Sigmoid colon (tissue), 7 donors: ENCODE data around the gene LRFN2. TPM values are rescaled to one million over a fixed set of nuclear protein-coding genes. Genes with fewer than 3 reads are reported as not detected.

Experiments used
- DNase-seq: peaks from one replicate; pipeline ENCODE4 v3.0.0-alpha.2; 2019
- H3K27ac ChIP-seq, 4 donors: fragments of 200-600 bp; sonication (generic); one replicate each; pipeline ENCODE4 v1.5.1; 2016 to 2019; ENCODE audit warnings: mild to moderate bottlenecking in 1 of 4
- H3K27me3 ChIP-seq, 3 donors: fragments of 200-600 bp; sonication (generic); one replicate each; pipeline ENCODE4 v1.5.1; 2019; ENCODE audit warnings: mild to moderate bottlenecking in 1 of 3
- H3K36me3 ChIP-seq, 4 donors: fragments of 200-600 bp; sonication (generic); one replicate each; pipeline ENCODE4 v1.5.1; 2016 to 2019
- H3K4me1 ChIP-seq, 4 donors: fragments of 200-600 bp; sonication (generic); one replicate each; pipeline ENCODE4 v1.5.1; 2017 to 2019
- H3K4me3 ChIP-seq, 4 donors: fragments of 200-600 bp; sonication (generic); one replicate each; pipeline ENCODE4 v1.5.1; 2017 to 2019; ENCODE audit warnings: mild to moderate bottlenecking in 2 of 4, moderate library complexity in 1 of 4
- H3K9me3 ChIP-seq, 4 donors: fragments of 200-600 bp in 3 of 4; sonication (generic) in 3 of 4; one replicate each; pipeline versions ENCODE4 v1.5.1 to v1.6.1; 2013 to 2019
- EP300 ChIP-seq, 4 donors: sonication (generic); formaldehyde crosslinking; IDR thresholded peaks; one replicate each; pipeline ENCODE4 v1.6.1; 2017; ENCODE audit warnings: antibody characterized with exemption in 4 of 4
- POLR2A ChIP-seq, 2 donors: fragments of 450-650 bp; IDR thresholded peaks; one replicate each; pipeline ENCODE4 v1.6.1; 2016; ENCODE audit warnings: antibody characterized with exemption in 2 of 2, mild to moderate bottlenecking in 2 of 2, moderate library complexity in 2 of 2
- POLR2AphosphoS5 ChIP-seq, 4 donors: sonication (generic); formaldehyde crosslinking; IDR thresholded peaks; one replicate each; pipeline ENCODE4 v1.6.1; 2017; ENCODE audit warnings: antibody characterized with exemption in 4 of 4
- WGBS, 2 donors: extraction: QIAGEN DNeasy Blood & Tissue Kit; methylation state at CpG; one replicate each; pipeline ENCODE4 v1.1.7; 2013; 5-methylcytosine and 5-hydroxymethylcytosine counted together
- intact Hi-C: fragments of 100-400 bp; cut with DNase I; formaldehyde crosslinking; loops from one replicate; pipeline ENCODE4 v1.15.1; 2023
- polyA plus RNA-seq, 3 donors: library from polyadenylated mRNA; stranded (reverse); fragments of 200-250 nt; gene quantifications; one replicate each; pipeline ENCODE4 v1.2.3, GENCODE V29; 2013
- total RNA-seq, 4 donors: library from RNA; depleted of rRNA; stranded (reverse); fragments of >200 nt; gene quantifications; one replicate each; pipeline ENCODE4 v1.1.0, GENCODE V29; 2016
- TF ChIP-seq, protein P1 (sequence below), 4 experiments: fragments of 450-650 bp in 3 of 4; fragments of 200-600 bp in 1 of 4; IDR thresholded peaks; one replicate each; pipeline ENCODE4 v1.5.1; 2016 to 2019; ENCODE audit warnings: antibody characterized with exemption in 4 of 4, mild to moderate bottlenecking in 3 of 4, moderate library complexity in 2 of 4
- donor health status: healthy with polysubstance abuse.
- donor health status: Bipolar disorder and iron deficiency.
- donor health status: healthy.

Gene LRFN2
- total and polyA plus RNA-seq, 7 donors, result 0.10 to 0.60 (median 0.49) TPM; not detected in 4

DNA sequence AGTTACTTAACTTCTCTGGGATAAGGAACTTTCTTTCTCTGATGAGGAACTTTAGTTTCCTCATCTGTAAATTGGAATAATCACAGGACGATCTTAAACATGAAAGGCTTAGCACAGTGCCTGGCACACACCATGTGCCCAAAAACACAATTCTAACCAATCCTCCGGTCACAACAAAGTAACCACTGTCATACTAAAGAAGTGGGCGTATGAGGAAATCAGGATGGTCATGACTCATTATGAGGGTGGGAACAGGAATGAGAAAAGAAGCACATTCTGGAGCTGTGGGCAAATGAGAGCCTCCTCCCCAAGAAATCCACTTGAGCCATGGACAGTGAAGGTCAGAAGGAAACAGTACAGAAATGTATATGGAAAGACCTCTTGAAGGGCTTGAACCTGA, 82.9 kb downstream of the LRFN2 start:
- Histone ChIP-seq H3K36me3 (no peaks in the 10 kb centered on the region), H3K4me1 (no peaks in the 10 kb centered on the region), H3K27ac (no peak overlapping the region), H3K27me3 (no peaks in the 10 kb centered on the region), H3K4me3 (no peak overlapping the region), H3K9me3 (no peaks in the 10 kb centered on the region)
- DNase-seq, result no peak
- WGBS, 2 donors, result 85 to 86% methylated on average over 3 of the region's 3 CpGs
- TF ChIP-seq, protein P1, sequence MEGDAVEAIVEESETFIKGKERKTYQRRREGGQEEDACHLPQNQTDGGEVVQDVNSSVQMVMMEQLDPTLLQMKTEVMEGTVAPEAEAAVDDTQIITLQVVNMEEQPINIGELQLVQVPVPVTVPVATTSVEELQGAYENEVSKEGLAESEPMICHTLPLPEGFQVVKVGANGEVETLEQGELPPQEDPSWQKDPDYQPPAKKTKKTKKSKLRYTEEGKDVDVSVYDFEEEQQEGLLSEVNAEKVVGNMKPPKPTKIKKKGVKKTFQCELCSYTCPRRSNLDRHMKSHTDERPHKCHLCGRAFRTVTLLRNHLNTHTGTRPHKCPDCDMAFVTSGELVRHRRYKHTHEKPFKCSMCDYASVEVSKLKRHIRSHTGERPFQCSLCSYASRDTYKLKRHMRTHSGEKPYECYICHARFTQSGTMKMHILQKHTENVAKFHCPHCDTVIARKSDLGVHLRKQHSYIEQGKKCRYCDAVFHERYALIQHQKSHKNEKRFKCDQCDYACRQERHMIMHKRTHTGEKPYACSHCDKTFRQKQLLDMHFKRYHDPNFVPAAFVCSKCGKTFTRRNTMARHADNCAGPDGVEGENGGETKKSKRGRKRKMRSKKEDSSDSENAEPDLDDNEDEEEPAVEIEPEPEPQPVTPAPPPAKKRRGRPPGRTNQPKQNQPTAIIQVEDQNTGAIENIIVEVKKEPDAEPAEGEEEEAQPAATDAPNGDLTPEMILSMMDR (IDR thresholded peaks at IDR 0.05), result no peak
- no peak for TF ChIP-seq POLR2AphosphoS5 (IDR thresholded peaks at IDR 0.05)
- no peak for TF ChIP-seq POLR2A (IDR thresholded peaks at IDR 0.05)
- no peak for TF ChIP-seq EP300 (IDR thresholded peaks at IDR 0.05)
- intact Hi-C loops, result no loop called here

DNA sequence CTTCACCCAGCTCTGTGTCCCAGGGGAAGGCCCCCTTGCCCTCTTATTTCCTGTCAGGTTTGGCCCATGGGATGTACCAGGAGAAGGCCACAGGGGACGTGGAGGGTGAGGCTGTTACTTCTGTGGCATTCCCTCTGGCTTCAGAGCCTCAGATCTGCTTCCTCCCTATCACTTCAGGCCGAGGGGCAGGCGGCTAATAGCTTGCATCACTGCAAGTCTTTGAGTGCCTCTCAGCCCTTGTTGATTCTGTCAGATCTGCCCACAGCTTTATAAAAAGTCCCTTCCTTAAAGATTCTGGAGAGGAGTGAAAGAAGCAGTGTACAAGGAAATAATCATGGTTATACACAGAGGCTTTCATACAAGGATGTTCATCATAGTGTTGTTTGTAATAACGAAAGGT, 86.9 kb downstream of the LRFN2 start:
- 76 to 77% methylated on average over 4 of the region's 4 CpGs for WGBS, 2 donors
- H3K4me3 ChIP-seq, result no peak overlapping the region
- TF ChIP-seq POLR2AphosphoS5 (IDR thresholded peaks at IDR 0.05) (no peak), EP300 (IDR thresholded peaks at IDR 0.05) (no peak), POLR2A (IDR thresholded peaks at IDR 0.05) (no peak)
- TF ChIP-seq, protein P1 (IDR thresholded peaks at IDR 0.05), result no peak
- no peak overlapping the region for H3K27ac ChIP-seq
- no peaks in the 10 kb centered on the region for H3K9me3 ChIP-seq
- H3K36me3 ChIP-seq, result no peaks in the 10 kb centered on the region
- intact Hi-C loops, result no loop called here
- DNase-seq, result no peak
- no peaks in the 10 kb centered on the region for H3K4me1 ChIP-seq
- no peaks in the 10 kb centered on the region for H3K27me3 ChIP-seq

DNA sequence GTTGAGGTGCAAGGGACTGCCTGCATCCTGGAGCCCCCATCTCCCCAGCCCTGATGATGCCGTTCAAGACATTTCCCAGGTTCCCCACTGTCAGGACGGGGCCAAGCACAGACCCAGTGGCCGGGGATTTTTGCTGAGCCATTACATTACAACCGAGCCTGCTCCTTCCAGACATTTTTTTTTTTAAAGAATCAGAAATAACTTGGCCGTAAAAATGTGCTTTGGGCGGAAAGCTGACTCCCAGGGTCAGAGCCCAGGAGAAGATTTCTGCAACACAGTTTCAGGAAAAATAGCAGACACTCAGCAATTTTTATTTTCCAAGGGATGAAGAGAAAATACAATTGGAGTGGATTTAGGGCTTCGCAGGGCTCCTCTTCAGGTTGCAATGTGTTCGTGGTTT, 87.9 kb downstream of the LRFN2 start:
- Histone ChIP-seq H3K27ac (no peak overlapping the region), H3K4me1 (no peaks in the 10 kb centered on the region), H3K36me3 (no peaks in the 10 kb centered on the region), H3K9me3 (no peaks in the 10 kb centered on the region), H3K27me3 (no peaks in the 10 kb centered on the region), H3K4me3 (no peak overlapping the region)
- intact Hi-C loops, result no loop called here
- WGBS, 2 donors, result 62 to 67% methylated on average over 8 of the region's 8 CpGs
- no peak for DNase-seq
- TF ChIP-seq, protein P1 (IDR thresholded peaks at IDR 0.05), result no peak
- TF ChIP-seq EP300 (IDR thresholded peaks at IDR 0.05), result no peak

DNA sequence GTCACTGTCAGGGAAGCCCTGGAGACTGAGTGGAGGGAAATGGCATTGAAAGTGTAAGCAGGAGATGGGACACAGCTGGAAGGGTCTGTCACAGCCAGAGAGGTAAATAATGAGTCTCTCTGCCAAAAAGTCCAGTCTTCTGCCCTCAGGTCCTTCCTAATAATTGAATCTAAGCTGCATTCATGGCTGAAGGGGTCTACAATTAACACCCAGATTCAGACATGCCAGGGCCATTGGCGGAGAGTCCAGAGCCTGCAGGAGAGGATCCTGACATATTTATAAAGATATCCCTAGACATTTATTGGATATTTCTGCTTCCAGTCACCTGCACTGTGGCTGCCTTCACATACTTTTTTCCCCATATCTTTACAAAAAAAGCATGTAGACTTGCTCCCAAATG, 89.0 kb downstream of the LRFN2 start:
- DNase-seq, result no peak
- TF ChIP-seq, protein P1 (IDR thresholded peaks at IDR 0.05), result no peak
- 94 to 95% methylated on average over 1 of the region's 1 CpG for WGBS, 2 donors
- Histone ChIP-seq H3K36me3 (no peaks in the 10 kb centered on the region), H3K27ac (no peak overlapping the region), H3K27me3 (peaks cover 0 to under 1% (median 0%) of the 10 kb centered on the region in 3 donors), H3K4me3 (no peak overlapping the region), H3K9me3 (no peaks in the 10 kb centered on the region), H3K4me1 (no peaks in the 10 kb centered on the region)
- intact Hi-C loops, result no loop called here

DNA sequence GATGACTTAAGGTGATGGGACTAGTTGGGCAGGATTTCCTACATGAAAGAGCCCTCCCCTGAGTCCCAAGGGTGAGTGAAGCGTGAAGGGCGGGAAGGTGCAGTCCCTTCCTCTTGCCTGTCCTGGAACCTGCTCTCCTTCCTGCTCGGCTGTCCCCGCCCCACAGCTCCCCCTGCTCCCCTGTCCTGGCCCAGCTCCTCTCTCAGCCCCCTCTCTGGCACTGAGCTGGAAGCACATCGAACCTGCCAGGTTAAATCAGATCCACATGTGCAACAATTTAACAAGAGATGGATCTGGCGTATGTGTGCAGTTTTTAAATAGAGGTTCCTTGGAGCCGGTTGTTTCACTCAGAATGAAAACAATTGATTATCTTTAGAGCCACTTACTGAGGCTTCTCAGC, 95.0 kb downstream of the LRFN2 start:
- Histone ChIP-seq H3K4me1 (no peaks in the 10 kb centered on the region), H3K9me3 (no peaks in the 10 kb centered on the region), H3K27me3 (peaks cover 0 to 4% (median 0%) of the 10 kb centered on the region in 3 donors), H3K27ac (no peak overlapping the region), H3K4me3 (no peak overlapping the region), H3K36me3 (no peaks in the 10 kb centered on the region)
- intact Hi-C loops, result no loop called here
- DNase-seq, result no peak
- 46 to 75% methylated on average over 7 of the region's 7 CpGs for WGBS, 2 donors
- TF ChIP-seq, protein P1 (IDR thresholded peaks at IDR 0.05), result no peak
- TF ChIP-seq EP300 (IDR thresholded peaks at IDR 0.05) (no peak), POLR2AphosphoS5 (IDR thresholded peaks at IDR 0.05) (no peak), POLR2A (IDR thresholded peaks at IDR 0.05) (no peak)
